Lower leg skin (tissue), 3 donors: Measurements from ENCODE around the gene ZNF19.

Experiments used
- CTCF ChIP-seq, 3 donors: fragments of 450-650 bp; IDR thresholded peaks; one replicate each; pipeline ENCODE4 v1.5.1; 2016; ENCODE audit warnings: antibody characterized with exemption in 3 of 3, mild to moderate bottlenecking in 3 of 3, moderate library complexity in 2 of 3
- POLR2A ChIP-seq, 2 donors: fragments of 450-650 bp; IDR thresholded peaks; one replicate each; pipeline ENCODE4 v1.6.1; 2016 to 2017; ENCODE audit warnings: antibody characterized with exemption in 2 of 2, mild to moderate bottlenecking in 1 of 2, moderate library complexity in 1 of 2

GRCh38 chr16:71449020-71449419 lies 40.1 kb downstream of the ZNF19 start:
- TF ChIP-seq CTCF (IDR thresholded peaks at IDR 0.05), result no peak
- TF ChIP-seq POLR2A (IDR thresholded peaks at IDR 0.05), result no peak
